WI38 (cell line): ENCODE data around the gene ASB8.
"Not testable (repeated sequence)": the region's sequence is repeated elsewhere in the genome, so short reads cannot be mapped to it uniquely, and the experiment has no call there.

Experiments used
- H3K4me3 ChIP-seq: 2 replicates; pipeline ENCODE4 v1.5.1; 2011; ENCODE audit warnings: low read depth, mild to moderate bottlenecking, control low read depth, low read length
- TF ChIP-seq, protein P1 (sequence below): IDR thresholded peaks from 2 replicates; pipeline ENCODE4 v1.5.1; 2012; ENCODE audit warnings: low read depth, mild to moderate bottlenecking, control low read depth, low read length

ASB8 gene

DNA sequence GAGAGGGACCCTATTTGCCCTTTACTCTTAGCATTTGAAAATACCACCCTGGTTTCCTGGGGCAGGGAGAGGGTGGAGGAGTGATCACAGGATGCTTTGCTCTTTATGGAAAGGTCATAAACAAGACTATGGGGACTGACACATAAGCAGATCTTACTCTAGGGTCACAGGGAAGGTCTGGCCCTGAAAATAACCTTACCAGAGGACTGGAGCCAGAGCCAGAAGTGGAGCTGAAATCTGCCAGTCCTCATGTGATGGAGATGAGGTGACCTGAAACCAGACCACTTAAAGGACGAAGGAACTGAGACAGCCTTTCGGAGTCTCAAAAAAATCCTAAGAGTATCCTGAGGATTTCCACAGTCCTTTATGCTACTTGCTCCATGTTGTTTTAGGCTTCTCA, 25.8 kb downstream of the ASB8 start:
- TF ChIP-seq, protein P1, sequence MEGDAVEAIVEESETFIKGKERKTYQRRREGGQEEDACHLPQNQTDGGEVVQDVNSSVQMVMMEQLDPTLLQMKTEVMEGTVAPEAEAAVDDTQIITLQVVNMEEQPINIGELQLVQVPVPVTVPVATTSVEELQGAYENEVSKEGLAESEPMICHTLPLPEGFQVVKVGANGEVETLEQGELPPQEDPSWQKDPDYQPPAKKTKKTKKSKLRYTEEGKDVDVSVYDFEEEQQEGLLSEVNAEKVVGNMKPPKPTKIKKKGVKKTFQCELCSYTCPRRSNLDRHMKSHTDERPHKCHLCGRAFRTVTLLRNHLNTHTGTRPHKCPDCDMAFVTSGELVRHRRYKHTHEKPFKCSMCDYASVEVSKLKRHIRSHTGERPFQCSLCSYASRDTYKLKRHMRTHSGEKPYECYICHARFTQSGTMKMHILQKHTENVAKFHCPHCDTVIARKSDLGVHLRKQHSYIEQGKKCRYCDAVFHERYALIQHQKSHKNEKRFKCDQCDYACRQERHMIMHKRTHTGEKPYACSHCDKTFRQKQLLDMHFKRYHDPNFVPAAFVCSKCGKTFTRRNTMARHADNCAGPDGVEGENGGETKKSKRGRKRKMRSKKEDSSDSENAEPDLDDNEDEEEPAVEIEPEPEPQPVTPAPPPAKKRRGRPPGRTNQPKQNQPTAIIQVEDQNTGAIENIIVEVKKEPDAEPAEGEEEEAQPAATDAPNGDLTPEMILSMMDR: no peak
- no peak overlapping the region for H3K4me3 ChIP-seq

DNA sequence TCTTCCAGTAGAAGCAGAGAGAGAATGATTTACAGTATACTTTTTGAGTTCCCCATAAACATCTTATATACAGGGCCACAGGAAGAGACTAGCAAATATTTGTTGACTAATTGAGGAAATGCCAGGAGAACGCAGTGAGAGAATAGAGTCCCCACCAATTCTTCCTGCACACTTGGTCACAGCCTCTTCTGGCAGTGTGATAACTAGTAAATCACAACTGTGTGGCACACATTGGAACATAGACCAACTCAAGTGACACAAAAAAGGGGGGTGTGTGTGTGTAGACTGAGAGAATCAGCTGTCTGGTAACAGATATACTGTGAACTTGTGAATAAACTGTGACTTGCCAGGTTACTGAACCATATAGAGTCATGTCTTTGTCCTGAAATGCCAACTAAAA, 27.9 kb downstream of the ASB8 start:
- TF ChIP-seq, protein P1: no peak

DNA sequence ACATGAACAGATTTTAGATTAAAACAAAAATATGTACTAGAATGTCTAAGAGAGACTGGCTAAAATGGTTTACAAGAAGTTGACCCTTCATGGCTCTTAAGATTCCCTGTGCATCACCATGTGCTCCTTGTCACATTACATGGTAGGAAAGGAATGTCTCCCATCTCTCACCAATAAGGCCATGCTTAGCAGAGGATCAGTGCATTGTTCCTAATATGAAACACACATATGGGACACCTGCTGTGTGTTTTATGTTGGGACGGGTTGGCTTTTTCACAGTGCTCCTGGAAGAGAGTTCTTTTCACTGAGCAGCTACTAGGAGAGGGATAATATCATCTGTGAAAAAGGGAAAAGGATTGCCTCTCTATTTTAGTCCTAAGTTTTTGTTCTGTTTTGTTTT, 28.5 kb downstream of the ASB8 start:
- H3K4me3 ChIP-seq: no peak overlapping the region
- TF ChIP-seq, protein P1: no peak

More for the DNA sequence above, 27.9 kb downstream of the ASB8 start:
- H3K4me3 ChIP-seq: no peak overlapping the region

DNA sequence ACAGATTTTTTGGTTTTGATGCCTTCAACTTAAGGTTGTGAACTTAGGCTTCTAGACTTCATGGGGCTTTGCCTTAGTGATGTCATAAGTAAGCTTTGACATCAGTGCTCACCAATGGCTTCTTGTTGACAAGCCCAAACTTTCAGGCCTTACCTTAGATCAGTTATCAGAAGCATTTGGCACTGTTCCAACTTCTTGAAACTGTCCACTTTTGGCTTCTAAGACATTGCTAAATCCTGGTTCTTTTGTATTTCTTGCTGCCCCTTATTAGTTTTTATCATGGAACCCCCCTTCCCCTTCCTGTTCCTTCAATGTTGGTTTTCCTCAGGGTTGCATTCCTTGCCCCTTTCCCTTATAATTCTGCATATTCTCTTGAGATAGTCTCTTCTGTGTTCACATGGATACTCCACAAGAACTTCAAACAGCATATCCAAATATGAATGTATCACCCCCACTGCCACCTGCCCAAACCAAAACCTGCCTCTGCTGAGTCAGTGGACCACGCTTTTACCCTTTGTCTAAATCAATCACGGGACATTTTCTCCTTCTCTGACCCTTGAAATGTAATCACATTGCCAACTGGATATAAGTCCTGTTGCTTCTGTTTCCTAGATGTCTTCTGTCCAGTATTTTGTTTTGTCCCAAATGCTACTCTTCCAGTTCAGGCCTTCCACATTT, 30.2 kb downstream of the ASB8 start:
- TF ChIP-seq, protein P1: no peak
- no peak overlapping the region for H3K4me3 ChIP-seq

DNA sequence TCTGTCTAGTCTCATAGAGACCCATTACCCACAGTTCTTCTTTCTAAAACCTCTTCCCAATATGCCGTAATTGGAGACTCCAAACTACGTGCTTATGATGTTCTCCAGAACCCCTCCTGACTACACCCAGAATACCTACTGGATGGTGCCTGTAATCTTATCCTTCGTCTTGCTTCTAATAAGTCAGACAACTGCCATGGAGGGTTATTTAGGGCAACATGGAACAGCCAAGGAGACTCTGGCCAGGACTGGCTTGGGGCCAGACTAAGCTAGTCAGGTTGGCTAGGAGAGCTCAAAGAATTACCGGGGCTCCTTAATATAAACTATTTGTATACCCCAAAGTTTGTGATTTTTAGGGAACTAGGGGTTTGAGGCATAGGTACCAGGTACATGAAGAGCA, 31.3 kb downstream of the ASB8 start:
- no peak overlapping the region for H3K4me3 ChIP-seq
- TF ChIP-seq, protein P1: no peak

DNA sequence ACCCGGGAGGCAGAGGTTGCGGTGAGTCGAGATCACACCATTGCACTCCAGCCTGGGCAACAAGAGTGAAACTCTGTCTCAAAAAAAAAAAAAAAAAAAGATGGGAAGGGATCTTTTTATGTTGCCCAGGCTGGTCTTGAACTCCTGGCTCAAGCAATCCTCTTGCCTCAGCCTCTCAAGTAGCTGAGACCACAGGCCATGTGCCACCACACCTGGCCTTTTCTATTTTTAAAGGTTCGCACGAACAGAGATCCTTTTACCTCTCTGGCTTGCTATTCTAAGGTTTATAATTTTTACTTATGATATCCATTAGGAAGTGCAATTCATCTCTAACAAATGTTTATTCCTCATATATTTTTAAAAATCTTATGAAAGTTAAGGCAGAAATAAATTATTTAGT, 31.8 kb downstream of the ASB8 start:
- not testable (repeated sequence) for H3K4me3 ChIP-seq

DNA sequence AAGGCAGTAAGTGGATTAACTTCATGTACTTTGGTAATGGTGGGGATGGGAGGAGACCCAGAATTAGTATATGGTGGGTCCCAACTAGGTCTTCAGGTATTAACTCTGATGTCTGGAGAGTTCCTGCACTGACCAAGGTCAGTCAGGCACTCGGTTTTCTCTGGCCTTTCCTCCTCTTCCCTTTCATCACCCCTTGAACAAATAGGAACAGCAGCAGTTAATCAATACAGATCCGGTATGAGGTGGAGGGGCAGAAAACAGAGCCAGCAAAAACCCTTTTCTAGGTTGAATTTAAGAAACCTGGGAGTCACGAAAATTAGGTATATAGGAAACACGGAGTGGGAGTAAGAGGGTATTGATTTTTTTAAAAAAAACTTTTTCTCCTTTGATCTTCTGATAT, 34.1 kb downstream of the ASB8 start:
- TF ChIP-seq, protein P1: no peak
- no peak overlapping the region for H3K4me3 ChIP-seq
